Endothelial cell of umbilical vein (primary cell): ENCODE measurements around the gene C19orf85.

Experiments used
- CTCF ChIP-seq, 2 donors: IDR thresholded peaks; 1 replicate in 1 of 2; 2 replicates in 1 of 2; pipeline ENCODE4 v1.5.1; 2011; ENCODE audit warnings: low read length in 2 of 2, mild to moderate bottlenecking in 2 of 2, moderate library complexity in 2 of 2, control low read depth in 1 of 2, inconsistent platforms in 1 of 2, low read depth in 1 of 2; ENCODE audit not compliant: insufficient read depth in 1 of 2; ENCODE audit errors: extremely low read depth in 1 of 2
- EZH2 ChIP-seq: IDR thresholded peaks from 2 replicates; pipeline ENCODE4 v1.6.1; 2012; ENCODE audit warnings: borderline replicate concordance, low read depth, mild to moderate bottlenecking, moderate library complexity, low read length, inconsistent platforms; ENCODE audit not compliant: severe bottlenecking
- FOS ChIP-seq: IDR thresholded peaks from 2 replicates; pipeline ENCODE4 v1.6.1; 2011; ENCODE audit warnings: mild to moderate bottlenecking, low read length, moderate library complexity, borderline replicate concordance; ENCODE audit not compliant: insufficient read depth
- JUN ChIP-seq: IDR thresholded peaks from 2 replicates; pipeline ENCODE4 v1.6.1; 2011; ENCODE audit warnings: borderline replicate concordance, low read depth; ENCODE audit not compliant: insufficient read length, insufficient read depth
- MAX ChIP-seq: IDR thresholded peaks from 2 replicates; pipeline ENCODE4 v1.6.1; 2011; ENCODE audit not compliant: insufficient read depth, insufficient read length
- MYC ChIP-seq: IDR thresholded peaks from one replicate; pipeline ENCODE4 v1.6.1; 2011; ENCODE audit warnings: mild to moderate bottlenecking, low read depth, low read length
- POLR2A ChIP-seq: IDR thresholded peaks from 2 replicates; pipeline ENCODE4 v1.6.1; 2012; ENCODE audit warnings: low read depth, mild to moderate bottlenecking, control low read depth, low read length
- POLR2AphosphoS5 ChIP-seq: IDR thresholded peaks from 2 replicates; pipeline ENCODE4 v1.6.1; 2012; ENCODE audit warnings: low read depth, mild to moderate bottlenecking, control low read depth, low read length, moderate library complexity; ENCODE audit not compliant: insufficient read depth

GRCh38 chr19:55497763-55498162, 33.2 kb upstream of the C19orf85 start:
- TF ChIP-seq MAX (no peak), POLR2A (no peak), EZH2 (no peak), MYC (no peak), CTCF (IDR thresholded peaks at IDR 0.05; ENCODE audit: extremely low read depth in 1 of 2, insufficient read depth in 1 of 2, low read depth in 1 of 2, low read length in 2 of 2) (no peak), POLR2AphosphoS5 (no peak), FOS (no peak), JUN (no peak)
